ENCODE results near the gene ARHGEF39. TPM values are rescaled to one million over a fixed set of nuclear protein-coding genes. Genes with fewer than 3 reads are reported as not detected.

ARHGEF39 gene
- total and polyA plus RNA-seq, 10 of the 15 experiments (the other 5 are each of a cell fraction or from before 2014, with no cell fraction given), result 2.0 to 28.9 (median 13.2) TPM

- 66% methylated on average over 5 of the region's 5 CpGs for WGBS (ENCODE audit: insufficient coverage, insufficient replicate concordance, low lambda C conversion rate, missing lambda C conversion rate)
- ChIA-PET CTCF (interaction anchor here (1.3 to 2.6 kb wide), 3 partner anchors 16 to 48 kb away, joined by 3 to 28 read pairs (median 6); no protein-coding TSS in a partner anchor), SMC1A (ENCODE audit: uncharacterized antibody, unreplicated experiment) (interaction anchor here (1.2 kb wide), 1 partner anchor 16 kb away, joined by 3 read pairs; no protein-coding TSS in a partner anchor), RAD21 (ENCODE audit: unreplicated experiment) (interaction anchor here (1.2 kb wide), 1 partner anchor 8 kb away, joined by 3 read pairs; no protein-coding TSS in a partner anchor), POLR2A (no interaction called here)
- Histone ChIP-seq H3K4me2 (ENCODE audit: control insufficient read depth, insufficient read depth) (no peak overlapping the region), H3K27me3 (replicated peaks in 1 of 2; ENCODE audit: control insufficient read depth in 2 of 2, insufficient read depth in 2 of 2, low read length in 1 of 2) (peaks cover 0 to 6% of the 10 kb centered on the region in 2 experiments; a peak in 3 of 4 replicates), H2AFZ (ENCODE audit: control insufficient read depth, low read depth, low read length) (no peak overlapping the region), H4K20me1 (ENCODE audit: control insufficient read depth, insufficient read depth) (no peaks in the 10 kb centered on the region), H3K79me2 (ENCODE audit: control insufficient read depth, insufficient read depth, low read length) (no peaks in the 10 kb centered on the region), H3K27ac (ENCODE audit: control insufficient read depth, insufficient read depth) (no peak overlapping the region), H3K4me3 (no peak overlapping the region), H3K36me3 (ENCODE audit: control insufficient read depth in 2 of 2, insufficient read depth in 2 of 2, low read length in 1 of 2) (no peaks in the 10 kb centered on the region), H3K4me1 (ENCODE audit: control insufficient read depth, insufficient read depth, low read length) (peaks cover 8% of the 10 kb centered on the region), H3K9ac (ENCODE audit: control insufficient read depth, insufficient read depth, low read length) (no peak overlapping the region), H3K9me3 (replicated peaks; ENCODE audit: control insufficient read depth, insufficient read depth, low read length) (no peaks in the 10 kb centered on the region)
- intact Hi-C loops (cut with micrococcal nuclease; ENCODE audit: unreplicated experiment), result no loop called here
- no peak for ATAC-seq
- no peak for FAIRE-seq
- no peak for DNase-seq (ENCODE audit: low read depth, low spot score)
- in situ Hi-C loops (cut with MboI), result no loop called here
- TF ChIP-seq DPF2 (IDR thresholded peaks at IDR 0.05), result no peak
- TF ChIP-seq LARP7 (IDR thresholded peaks at IDR 0.05), result no peak
- TF ChIP-seq NBN (IDR thresholded peaks at IDR 0.05), result no peak
- no peak for TF ChIP-seq CBX5 (IDR thresholded peaks at IDR 0.05; ENCODE audit: low read depth)
- TF ChIP-seq, protein P1, sequence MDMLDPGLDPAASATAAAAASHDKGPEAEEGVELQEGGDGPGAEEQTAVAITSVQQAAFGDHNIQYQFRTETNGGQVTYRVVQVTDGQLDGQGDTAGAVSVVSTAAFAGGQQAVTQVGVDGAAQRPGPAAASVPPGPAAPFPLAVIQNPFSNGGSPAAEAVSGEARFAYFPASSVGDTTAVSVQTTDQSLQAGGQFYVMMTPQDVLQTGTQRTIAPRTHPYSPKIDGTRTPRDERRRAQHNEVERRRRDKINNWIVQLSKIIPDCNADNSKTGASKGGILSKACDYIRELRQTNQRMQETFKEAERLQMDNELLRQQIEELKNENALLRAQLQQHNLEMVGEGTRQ (IDR thresholded peaks at IDR 0.05; ENCODE audit: borderline replicate concordance, low read depth, low read length), result no peak
- no peak for TF ChIP-seq KAT2A (conservative IDR thresholded peaks at IDR 0.05; ENCODE audit: control insufficient read depth, low read depth, low read length)
- no peak for TF ChIP-seq ZNF274 (IDR thresholded peaks at IDR 0.05; ENCODE audit: insufficient read depth, insufficient read length)
- no peak for TF ChIP-seq POLR2AphosphoS2 (IDR thresholded peaks at IDR 0.05; ENCODE audit: low read depth, low read length)
- TF ChIP-seq, protein P2, sequence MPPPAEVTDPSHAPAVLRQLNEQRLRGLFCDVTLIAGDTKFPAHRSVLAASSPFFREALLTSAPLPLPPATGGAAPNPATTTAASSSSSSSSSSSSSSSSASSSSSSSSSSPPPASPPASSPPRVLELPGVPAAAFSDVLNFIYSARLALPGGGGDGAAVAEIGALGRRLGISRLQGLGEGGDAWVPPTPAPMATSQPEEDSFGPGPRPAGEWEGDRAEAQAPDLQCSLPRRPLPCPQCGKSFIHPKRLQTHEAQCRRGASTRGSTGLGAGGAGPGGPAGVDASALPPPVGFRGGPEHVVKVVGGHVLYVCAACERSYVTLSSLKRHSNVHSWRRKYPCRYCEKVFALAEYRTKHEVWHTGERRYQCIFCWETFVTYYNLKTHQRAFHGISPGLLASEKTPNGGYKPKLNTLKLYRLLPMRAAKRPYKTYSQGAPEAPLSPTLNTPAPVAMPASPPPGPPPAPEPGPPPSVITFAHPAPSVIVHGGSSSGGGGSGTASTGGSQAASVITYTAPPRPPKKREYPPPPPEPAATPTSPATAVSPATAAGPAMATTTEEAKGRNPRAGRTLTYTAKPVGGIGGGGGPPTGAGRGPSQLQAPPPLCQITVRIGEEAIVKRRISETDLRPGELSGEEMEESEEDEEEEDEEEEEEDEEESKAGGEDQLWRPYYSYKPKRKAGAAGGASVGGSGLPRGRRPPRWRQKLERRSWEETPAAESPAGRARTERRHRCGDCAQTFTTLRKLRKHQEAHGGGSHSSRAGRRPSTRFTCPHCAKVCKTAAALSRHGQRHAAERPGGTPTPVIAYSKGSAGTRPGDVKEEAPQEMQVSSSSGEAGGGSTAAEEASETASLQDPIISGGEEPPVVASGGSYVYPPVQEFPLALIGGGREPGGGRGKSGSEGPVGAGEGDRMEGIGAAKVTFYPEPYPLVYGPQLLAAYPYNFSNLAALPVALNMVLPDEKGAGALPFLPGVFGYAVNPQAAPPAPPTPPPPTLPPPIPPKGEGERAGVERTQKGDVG (CRISPR knock-in tag; IDR thresholded peaks at IDR 0.05), result no peak
- TF ChIP-seq HDAC6 (IDR thresholded peaks at IDR 0.05; ENCODE audit: unreplicated experiment), result no peak
- TF ChIP-seq RBBP5 (conservative IDR thresholded peaks at IDR 0.05), result no peak
- TF ChIP-seq TCF3 (IDR thresholded peaks at IDR 0.05; ENCODE audit: borderline replicate concordance, insufficient read depth, low read depth, low read length), result no peak
- TF ChIP-seq CBX3 (IDR thresholded peaks at IDR 0.05; ENCODE audit: borderline replicate concordance, low read depth), result no peak
- no TSS peak for BruUV-seq (replicated peaks)
These were observed 14.1 kb upstream of the ARHGEF39 start for GRCh38 chr9:35679091-35679490.
